ENCODE data around the gene SRR.
"Not testable (repeated sequence)": the region's sequence is repeated elsewhere in the genome, so short reads cannot be mapped to it uniquely, and the experiment has no call there.

The SRR gene

GRCh38 chr17:2303204-2304188, at the start of gene SRR, which contains the start of gene SMG6:
Gene SRR, plus strand, starts transcription at chr17:2303950. Its CDS starts 11,611 bp downstream, at chr17:2315561.
Gene SMG6, minus strand, starts transcription at chr17:2303785. Its CDS starts 65 bp downstream, at chr17:2303720.
- peak; percentile 82 for DNase-seq

GRCh38 chr17:2258830-2259229, 44.9 kb upstream of the SRR start:
- DNase-seq = not testable (repeated sequence)

- no peak for DNase-seq
Observed at GRCh38 chr17:2259769-2260536, 43.8 kb upstream of the SRR start.

GRCh38 chr17:2262135-2262587, 41.6 kb upstream of the SRR start:
- DNase-seq = no peak

GRCh38 chr17:2263183-2264066, 40.3 kb upstream of the SRR start:
- no peak for DNase-seq

- DNase-seq = no peak
Observed at GRCh38 chr17:2264067-2264860, 39.5 kb upstream of the SRR start.

- DNase-seq = not testable (repeated sequence)
Observed at GRCh38 chr17:2265166-2265565, 38.6 kb upstream of the SRR start.

- DNase-seq = no peak
Observed at GRCh38 chr17:2266045-2266864, 37.5 kb upstream of the SRR start.

GRCh38 chr17:2266865-2267228, 36.9 kb upstream of the SRR start:
- DNase-seq = no peak

- DNase-seq = no peak
Observed at GRCh38 chr17:2267354-2267753, 36.4 kb upstream of the SRR start.

- no peak for DNase-seq
Observed at GRCh38 chr17:2271985-2272702, 31.6 kb upstream of the SRR start.

- DNase-seq = no peak
Observed at GRCh38 chr17:2274414-2274813, 29.3 kb upstream of the SRR start.

GRCh38 chr17:2275722-2276121, 28.0 kb upstream of the SRR start:
- no peak for DNase-seq

GRCh38 chr17:2277429-2278170, 26.1 kb upstream of the SRR start:
- DNase-seq = no peak

- no peak for DNase-seq
Observed at GRCh38 chr17:2279707-2280106, 24.0 kb upstream of the SRR start.

GRCh38 chr17:2282297-2282873, 21.4 kb upstream of the SRR start:
- DNase-seq = no peak

- DNase-seq = no peak
Observed at GRCh38 chr17:2283302-2283701, 20.4 kb upstream of the SRR start.

- DNase-seq = no peak
Observed at GRCh38 chr17:2289878-2290478, 13.8 kb upstream of the SRR start.

GRCh38 chr17:2292100-2292499, 11.7 kb upstream of the SRR start:
- DNase-seq = no peak

Data from T1000 (cell line).